CD4-positive, alpha-beta T cell treated with Interleukin-2 at 100 ng/mL for 4 hours (primary cell): Measurements from ENCODE around the gene SNRPA.

Experiments used
- DNase-seq: peaks from one replicate; pipeline ENCODE4 v3.0.0-alpha.2; 2020; ENCODE audit warnings: low spot score

Gene SNRPA

GRCh38 chr19:40750874-40751537 lies at the start of gene SNRPA:
TSS of gene SNRPA (plus strand) at chr19:40751203. CDS start at chr19:40751409, 206 bp downstream.
- peak; percentile 97 for DNase-seq

- DNase-seq: no peak
Observed at GRCh38 chr19:40701758-40702157, 49.2 kb upstream of the SNRPA start.

- DNase-seq: no peak
Observed at GRCh38 chr19:40702337-40703012, 48.5 kb upstream of the SNRPA start.

GRCh38 chr19:40703029-40703755 lies 47.8 kb upstream of the SNRPA start:
- DNase-seq: no peak

- no peak for DNase-seq
Observed at GRCh38 chr19:40704491-40705361, 46.3 kb upstream of the SNRPA start.

GRCh38 chr19:40705362-40705651 lies 45.7 kb upstream of the SNRPA start:
- DNase-seq: no peak

- DNase-seq: no peak
Observed at GRCh38 chr19:40705950-40706619, 44.9 kb upstream of the SNRPA start.

- no peak for DNase-seq
Observed at GRCh38 chr19:40707615-40708014, 43.4 kb upstream of the SNRPA start.

GRCh38 chr19:40709817-40710216 lies 41.2 kb upstream of the SNRPA start:
- DNase-seq: no peak

- DNase-seq: no peak
Observed at GRCh38 chr19:40713939-40714338, 37.1 kb upstream of the SNRPA start.

- DNase-seq: peak; percentile 97
Observed at GRCh38 chr19:40714441-40715299, 36.3 kb upstream of the SNRPA start.

GRCh38 chr19:40716031-40716481 lies 34.9 kb upstream of the SNRPA start:
- DNase-seq: peak; percentile 93

GRCh38 chr19:40716482-40717324 lies 34.3 kb upstream of the SNRPA start, which contains the start of the genes COQ8B and ITPKC:
TSS of gene COQ8B (minus strand) at chr19:40716886. CDS start at chr19:40714632, 2,254 bp downstream.
TSS of gene ITPKC (plus strand) at chr19:40717112. CDS start at chr19:40717136, 24 bp downstream.
- peak; percentile 99 for DNase-seq

GRCh38 chr19:40717325-40717879 lies 33.6 kb upstream of the SNRPA start:
- DNase-seq: no peak

GRCh38 chr19:40717880-40718773 lies 32.9 kb upstream of the SNRPA start:
- no peak for DNase-seq

GRCh38 chr19:40718774-40719391 lies 32.1 kb upstream of the SNRPA start:
- DNase-seq: no peak

GRCh38 chr19:40719414-40719894 lies 31.5 kb upstream of the SNRPA start:
- DNase-seq: no peak

GRCh38 chr19:40721140-40721486 lies 29.9 kb upstream of the SNRPA start:
- no peak for DNase-seq
